ENCODE data around the gene CKMT2. TPM values are rescaled to one million over a fixed set of nuclear protein-coding genes. Genes with fewer than 3 reads are reported as not detected.

CKMT2 gene
- total RNA-seq, 1 donor from 2014 or later = 1,824 TPM

DNA sequence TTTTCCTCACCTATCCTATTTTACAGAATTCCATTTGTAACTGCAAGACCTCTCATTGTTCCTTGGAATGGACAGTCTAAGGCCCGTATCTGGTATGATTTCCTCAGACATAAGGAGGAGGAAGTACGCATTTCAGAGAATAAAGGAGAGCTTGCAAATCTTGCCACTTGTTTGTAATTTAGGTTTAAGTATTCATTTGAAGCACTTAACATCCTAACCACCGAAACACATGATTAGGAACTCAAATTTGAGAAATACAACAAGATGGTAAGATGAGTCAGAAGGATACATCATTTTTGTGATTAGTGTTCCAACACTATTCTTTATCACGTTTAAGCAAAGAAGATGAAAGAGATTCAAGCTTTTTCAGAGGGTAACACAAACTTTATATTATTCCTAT lies 64.4 kb downstream of the CKMT2 start:
- H3K27ac ChIP-seq (replicated peaks) = no peak overlapping the region

DNA sequence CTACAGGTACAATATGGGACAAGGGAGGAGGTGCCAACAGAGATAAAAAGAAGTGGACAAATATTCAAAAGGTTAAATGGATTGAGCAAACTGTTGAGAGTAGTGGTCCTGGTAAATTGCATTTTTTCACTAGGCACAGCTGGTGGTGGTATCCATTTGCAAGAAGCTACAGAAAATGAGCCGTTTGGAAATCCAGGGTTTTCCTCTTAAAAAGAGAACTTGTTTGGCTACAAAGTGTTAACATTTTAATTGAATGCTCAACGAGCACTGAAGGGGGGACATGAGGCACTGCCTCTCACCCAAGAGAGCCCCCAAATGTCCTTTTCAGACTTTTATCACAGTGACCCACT lies 67.8 kb downstream of the CKMT2 start:
- TF ChIP-seq, protein P1, sequence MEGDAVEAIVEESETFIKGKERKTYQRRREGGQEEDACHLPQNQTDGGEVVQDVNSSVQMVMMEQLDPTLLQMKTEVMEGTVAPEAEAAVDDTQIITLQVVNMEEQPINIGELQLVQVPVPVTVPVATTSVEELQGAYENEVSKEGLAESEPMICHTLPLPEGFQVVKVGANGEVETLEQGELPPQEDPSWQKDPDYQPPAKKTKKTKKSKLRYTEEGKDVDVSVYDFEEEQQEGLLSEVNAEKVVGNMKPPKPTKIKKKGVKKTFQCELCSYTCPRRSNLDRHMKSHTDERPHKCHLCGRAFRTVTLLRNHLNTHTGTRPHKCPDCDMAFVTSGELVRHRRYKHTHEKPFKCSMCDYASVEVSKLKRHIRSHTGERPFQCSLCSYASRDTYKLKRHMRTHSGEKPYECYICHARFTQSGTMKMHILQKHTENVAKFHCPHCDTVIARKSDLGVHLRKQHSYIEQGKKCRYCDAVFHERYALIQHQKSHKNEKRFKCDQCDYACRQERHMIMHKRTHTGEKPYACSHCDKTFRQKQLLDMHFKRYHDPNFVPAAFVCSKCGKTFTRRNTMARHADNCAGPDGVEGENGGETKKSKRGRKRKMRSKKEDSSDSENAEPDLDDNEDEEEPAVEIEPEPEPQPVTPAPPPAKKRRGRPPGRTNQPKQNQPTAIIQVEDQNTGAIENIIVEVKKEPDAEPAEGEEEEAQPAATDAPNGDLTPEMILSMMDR (IDR thresholded peaks at IDR 0.05; ENCODE audit: borderline replicate concordance) = no peak
- intact Hi-C loops (cut with micrococcal nuclease) = no loop called here
- DNase-seq = no peak
- Histone ChIP-seq H3K27ac (replicated peaks) (peak overlapping the region; percentile 93), H3K4me3 (peak overlapping the region; percentile 85), H3K27me3 (ENCODE audit: low read depth) (no peaks in the 10 kb centered on the region), H3K9me3 (replicated peaks) (no peaks in the 10 kb centered on the region), H3K4me1 (peaks cover 68% of the 10 kb centered on the region), H3K36me3 (peaks cover 7% of the 10 kb centered on the region)

More for the DNA sequence above, 64.4 kb downstream of the CKMT2 start:
- intact Hi-C loops (cut with micrococcal nuclease) = no loop called here
- Histone ChIP-seq H3K4me1 (peaks cover 56% of the 10 kb centered on the region), H3K4me3 (no peak overlapping the region), H3K27me3 (ENCODE audit: low read depth) (no peaks in the 10 kb centered on the region), H3K36me3 (peaks cover 9% of the 10 kb centered on the region), H3K9me3 (replicated peaks) (peaks cover 19% of the 10 kb centered on the region)
- DNase-seq = no peak
- TF ChIP-seq, protein P1 (IDR thresholded peaks at IDR 0.05; ENCODE audit: borderline replicate concordance) = no peak

DNA sequence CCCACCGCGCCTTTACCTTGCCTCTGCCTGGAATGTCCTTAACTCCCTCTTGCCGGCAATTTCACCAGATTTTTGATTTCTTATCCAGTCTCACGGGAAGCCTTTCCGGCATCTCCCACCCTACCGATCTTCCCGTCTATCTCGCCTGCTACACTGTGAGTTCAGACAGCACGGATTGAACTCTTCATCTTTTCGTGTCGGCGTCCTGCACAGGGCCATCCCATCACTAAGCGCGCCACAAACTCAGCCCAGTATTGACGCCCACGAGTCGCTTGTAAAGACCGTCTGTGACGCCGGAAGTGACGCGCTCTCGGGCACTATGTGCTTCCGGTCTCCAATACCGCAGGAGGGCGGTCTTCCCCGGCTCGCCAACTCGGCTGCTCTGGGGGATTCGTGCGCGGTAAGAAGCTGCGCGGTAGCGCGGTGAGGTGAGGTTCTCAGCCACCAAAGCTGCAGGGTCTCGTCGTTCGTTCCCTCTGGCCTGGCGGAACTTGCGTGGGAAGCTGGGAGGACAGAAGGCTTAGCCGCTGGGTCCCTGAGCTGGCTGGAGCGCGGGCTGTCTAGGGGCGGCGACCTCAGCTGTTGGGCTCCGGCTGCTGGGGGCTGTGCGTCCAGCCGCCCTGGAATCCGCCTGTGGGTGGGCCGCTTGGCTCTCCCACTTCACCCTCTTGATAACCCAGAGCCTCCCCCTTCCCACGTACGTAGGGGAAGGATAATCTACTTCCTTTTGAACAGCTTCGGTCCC lies 68.3 kb downstream of the CKMT2 start, which contains the start of gene ZCCHC9:
Gene ZCCHC9, plus strand, starts transcription at position 317 of the 745 bp plus-strand sequence. CDS start 3,171 bp downstream, outside the sequence.
- TF ChIP-seq, protein P1 (IDR thresholded peaks at IDR 0.05; ENCODE audit: borderline replicate concordance) = peak; percentile 49
- Histone ChIP-seq H3K4me1 (peaks cover 68% of the 10 kb centered on the region), H3K36me3 (peaks cover 7% of the 10 kb centered on the region), H3K27ac (replicated peaks) (peak within 1 kb of the TSS; percentile 93), H3K9me3 (replicated peaks) (no peaks in the 10 kb centered on the region), H3K4me3 (peak within 1 kb of the TSS; percentile 85), H3K27me3 (ENCODE audit: low read depth) (no peaks in the 10 kb centered on the region)
- DNase-seq = peak; percentile 93
- intact Hi-C loops (cut with micrococcal nuclease) = no loop called here

DNA sequence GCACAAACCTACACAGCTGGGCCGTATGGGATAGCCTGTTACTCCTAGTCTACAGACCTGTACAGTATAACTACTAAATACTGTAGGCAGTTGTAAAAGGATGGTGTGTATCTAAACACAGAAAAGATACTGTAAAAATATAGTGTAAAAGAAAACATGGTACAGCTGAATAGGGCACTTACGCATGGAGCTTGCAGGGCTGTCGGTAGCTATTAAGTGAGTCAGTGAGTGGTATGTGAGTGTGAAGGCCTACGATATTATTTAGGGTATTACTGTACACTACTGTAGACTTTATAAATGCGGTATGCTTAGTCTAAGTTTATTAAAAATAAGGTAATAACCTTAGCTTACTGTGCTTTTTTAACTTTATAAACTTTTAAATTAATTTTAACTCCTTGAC lies 69.5 kb downstream of the CKMT2 start:
- Histone ChIP-seq H3K36me3 (peaks cover 7% of the 10 kb centered on the region), H3K27ac (replicated peaks) (no peak overlapping the region), H3K9me3 (replicated peaks) (no peaks in the 10 kb centered on the region), H3K4me1 (peaks cover 59% of the 10 kb centered on the region), H3K4me3 (peak overlapping the region; percentile 85), H3K27me3 (ENCODE audit: low read depth) (no peaks in the 10 kb centered on the region)
- TF ChIP-seq, protein P1 (IDR thresholded peaks at IDR 0.05; ENCODE audit: borderline replicate concordance) = no peak
- intact Hi-C loops (cut with micrococcal nuclease) = no loop called here
- no peak for DNase-seq

DNA sequence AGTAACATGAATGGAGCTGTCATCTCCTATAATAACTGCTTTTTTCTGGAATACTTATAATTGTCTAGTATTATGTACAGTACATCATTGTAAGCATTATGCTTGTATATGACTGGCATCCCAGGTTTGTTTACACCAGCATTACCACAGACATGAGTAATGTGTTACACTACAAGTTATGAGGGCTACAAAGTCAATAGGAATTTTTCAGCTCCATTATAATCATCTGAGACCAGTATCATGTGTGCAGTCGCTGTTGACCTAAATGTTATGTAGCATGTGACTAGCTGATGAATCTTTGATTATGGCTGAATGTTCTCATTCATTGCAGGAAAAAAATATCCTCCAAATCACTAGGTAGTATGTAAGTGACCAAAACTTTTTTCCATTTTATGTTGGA lies 70.4 kb downstream of the CKMT2 start:
- intact Hi-C loops (cut with micrococcal nuclease) = no loop called here
- peaks cover 49% of the 10 kb centered on the region for H3K4me1 ChIP-seq

More for the DNA sequence above, 70.4 kb downstream of the CKMT2 start:
- H3K9me3 ChIP-seq (replicated peaks) = no peaks in the 10 kb centered on the region
- TF ChIP-seq, protein P1 (IDR thresholded peaks at IDR 0.05; ENCODE audit: borderline replicate concordance) = no peak
- H3K27ac ChIP-seq (replicated peaks) = no peak overlapping the region
- no peak overlapping the region for H3K4me3 ChIP-seq
- H3K27me3 ChIP-seq (ENCODE audit: low read depth) = no peaks in the 10 kb centered on the region
- peaks cover 7% of the 10 kb centered on the region for H3K36me3 ChIP-seq
- DNase-seq = no peak

Measured in left ventricle myocardium inferior (tissue), 1 donor.